GM18867 (cell line): ENCODE results near the gene SOX8.

Experiments
- ATAC-seq: cut with Tn5 transposase; IDR thresholded peaks from one replicate; pipeline ENCODE4 v1.9.1; 2021; ENCODE audit warnings: mild to moderate bottlenecking, moderate library complexity; ENCODE audit not compliant: unreplicated experiment

The SOX8 gene

DNA sequence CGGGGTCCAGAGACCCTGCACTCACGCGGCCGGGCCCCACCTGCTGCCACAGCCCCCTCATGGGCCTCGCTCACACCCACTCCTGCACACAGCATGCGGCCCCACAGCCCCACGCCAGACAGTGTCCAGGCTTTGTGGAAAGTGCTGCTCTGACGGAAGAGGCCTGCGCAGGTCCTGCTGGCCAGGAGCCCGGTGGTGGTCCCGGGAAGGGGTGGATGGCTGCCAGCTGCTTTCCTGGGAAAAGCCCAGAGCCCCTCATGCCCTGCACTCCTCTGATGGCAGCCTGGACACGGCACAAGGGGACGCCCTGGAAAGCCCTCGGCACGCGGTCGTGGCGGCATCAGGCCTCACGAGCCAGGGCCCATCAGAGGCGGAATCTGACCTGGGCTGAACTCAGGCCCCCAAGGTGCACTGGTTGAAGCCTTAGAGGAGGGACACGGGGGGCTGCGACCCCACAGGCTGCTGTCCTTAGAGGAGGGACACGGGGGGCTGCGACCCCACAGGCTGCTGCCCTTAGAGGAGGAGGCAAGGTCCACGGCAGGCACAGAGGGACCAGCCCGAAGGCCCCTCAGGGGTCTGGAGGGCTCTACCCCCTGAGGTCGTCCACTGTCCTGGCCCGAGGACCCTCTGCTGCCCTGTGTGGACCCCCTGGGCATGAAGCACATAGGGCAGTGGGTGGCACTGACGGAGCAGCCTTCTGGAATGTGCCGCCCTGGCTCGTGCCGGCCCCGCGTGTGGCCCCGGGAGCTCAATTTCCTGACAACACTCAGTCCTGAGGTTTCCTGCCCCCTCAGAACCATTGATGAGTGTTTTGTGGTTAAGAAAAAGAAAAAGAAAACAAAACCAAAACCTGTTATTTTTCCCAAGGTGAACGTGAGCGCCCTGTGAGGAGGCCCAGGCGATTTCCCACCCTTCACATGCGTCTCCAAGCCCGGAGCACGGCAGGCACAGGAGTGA lies 22.1 kb downstream of the SOX8 start:
- no peak for ATAC-seq

DNA sequence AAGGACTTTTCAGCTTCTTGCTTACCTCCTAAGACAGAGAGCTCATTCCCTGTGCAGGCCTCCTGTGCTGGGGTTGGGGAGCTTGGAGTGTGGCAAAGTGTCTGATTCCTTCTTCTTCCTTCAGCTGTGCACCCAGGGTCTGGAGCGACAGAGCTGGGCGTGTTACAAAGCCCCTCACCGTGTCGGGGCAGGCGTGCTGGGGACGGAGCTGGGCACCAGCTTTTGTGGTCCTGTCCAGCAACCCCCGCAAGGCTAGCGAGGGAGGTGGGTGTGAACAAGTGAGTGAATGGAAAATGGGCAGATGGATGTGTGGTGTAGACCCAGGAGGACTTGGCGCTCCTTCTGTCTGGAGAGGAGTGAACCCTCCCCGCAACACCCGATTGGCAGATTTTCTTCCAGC lies 23.7 kb downstream of the SOX8 start:
- ATAC-seq = no peak

DNA sequence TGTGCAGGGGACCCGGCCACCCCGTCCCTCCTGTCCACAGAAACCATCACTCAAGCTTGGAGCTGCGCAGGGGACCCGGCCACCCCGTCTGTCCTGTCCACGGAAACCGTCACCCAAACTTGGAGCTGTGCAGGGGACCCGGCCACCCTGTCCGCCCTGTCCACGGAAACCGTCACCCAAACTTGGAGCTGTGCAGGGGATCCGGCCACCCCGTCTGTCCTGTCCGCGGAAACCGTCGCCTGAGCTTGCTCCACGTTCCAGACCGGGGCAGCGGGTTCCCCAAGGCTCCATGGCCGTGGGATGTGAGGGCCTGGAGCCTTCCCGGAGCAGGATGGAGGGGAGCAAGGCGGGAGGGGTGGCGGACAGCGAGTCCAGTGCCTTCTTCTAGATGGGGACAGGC lies 25.2 kb downstream of the SOX8 start:
- ATAC-seq = no peak

DNA sequence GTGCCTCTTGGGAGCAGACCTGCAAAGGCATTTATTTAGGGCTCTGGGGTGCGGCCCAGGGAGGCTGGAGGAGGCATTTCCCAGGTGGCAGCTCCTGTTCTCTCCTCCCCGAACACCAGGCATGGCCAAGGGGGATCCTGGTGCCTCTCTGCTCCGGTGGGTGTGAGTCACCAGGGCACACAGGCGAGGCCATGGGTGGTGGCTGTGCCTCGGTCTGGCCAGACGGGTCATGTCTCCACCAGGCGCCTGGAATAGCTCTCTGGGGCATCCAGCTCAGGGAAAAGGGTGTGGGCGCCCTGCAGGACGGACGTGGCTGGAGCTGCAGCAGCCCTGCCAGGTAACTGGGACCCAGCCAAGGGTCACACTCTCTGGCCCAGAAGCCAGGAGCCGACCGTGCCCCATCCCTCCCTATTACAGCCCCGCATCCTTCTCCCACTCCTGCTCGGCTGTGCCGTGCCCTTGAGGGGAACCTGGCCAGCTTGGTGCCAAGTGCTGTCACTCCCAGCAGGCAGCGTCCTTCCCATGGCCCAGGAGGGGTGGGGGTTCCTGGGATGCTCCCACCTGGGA lies 25.8 kb downstream of the SOX8 start:
- no peak for ATAC-seq

DNA sequence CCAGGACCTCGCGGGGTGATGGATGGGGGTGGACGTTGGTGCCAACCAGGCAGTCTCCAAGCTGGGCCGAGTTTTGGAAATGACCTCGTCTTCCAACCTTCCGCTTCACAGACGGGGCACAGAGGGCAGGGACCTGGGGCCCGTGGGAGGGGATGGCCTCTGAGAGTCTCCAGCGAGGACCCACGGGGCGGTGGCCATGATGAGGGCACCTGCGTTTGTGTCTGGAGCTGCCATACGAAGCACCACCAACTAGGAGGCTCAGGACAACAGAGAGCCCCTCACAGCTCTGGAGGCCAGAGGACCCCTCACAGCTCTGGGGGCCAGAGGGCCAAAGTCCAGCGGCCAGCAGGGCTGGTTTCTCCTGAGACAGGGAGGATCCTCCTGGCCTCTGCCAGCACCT lies 26.5 kb downstream of the SOX8 start:
- ATAC-seq = no peak

DNA sequence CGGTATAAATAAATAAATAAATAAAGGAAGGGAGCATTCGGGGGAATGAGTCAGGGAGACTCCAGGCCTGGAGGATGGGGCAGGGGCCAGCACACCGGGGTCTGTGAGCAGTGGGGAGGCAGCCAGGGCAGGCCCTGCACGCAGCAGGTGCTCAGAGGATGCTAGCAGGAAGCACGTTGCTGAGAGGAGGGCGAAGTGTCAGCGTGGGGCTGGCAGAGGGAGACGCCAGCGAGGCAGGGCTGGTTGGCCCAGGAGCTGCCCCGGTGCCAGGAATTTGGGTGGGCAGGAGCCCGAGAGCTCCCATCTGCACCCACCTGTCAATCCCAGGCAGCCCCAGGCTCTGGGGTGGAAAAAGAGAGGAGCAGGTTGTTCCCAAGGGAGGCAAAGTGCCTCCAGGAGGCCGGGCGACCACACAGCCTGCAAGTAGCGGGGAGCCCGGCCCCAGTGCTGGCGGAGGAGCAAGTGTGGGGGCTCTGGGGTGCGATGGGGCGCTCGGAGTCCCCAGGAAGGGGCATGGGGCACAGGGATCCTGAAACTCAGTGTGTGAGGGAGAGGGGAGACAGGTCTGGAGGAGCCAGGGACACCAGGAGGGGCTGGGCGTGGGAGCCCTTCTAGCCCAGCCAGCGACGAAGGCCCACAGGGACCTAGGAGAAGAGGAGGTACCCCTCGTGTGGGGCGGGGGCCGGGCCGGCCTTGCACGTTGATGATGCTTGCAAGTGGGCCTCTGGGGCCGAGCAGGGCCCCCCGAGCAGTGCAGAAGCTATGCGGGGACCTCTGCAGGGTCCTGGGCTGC lies 28.0 kb downstream of the SOX8 start:
- no peak for ATAC-seq

DNA sequence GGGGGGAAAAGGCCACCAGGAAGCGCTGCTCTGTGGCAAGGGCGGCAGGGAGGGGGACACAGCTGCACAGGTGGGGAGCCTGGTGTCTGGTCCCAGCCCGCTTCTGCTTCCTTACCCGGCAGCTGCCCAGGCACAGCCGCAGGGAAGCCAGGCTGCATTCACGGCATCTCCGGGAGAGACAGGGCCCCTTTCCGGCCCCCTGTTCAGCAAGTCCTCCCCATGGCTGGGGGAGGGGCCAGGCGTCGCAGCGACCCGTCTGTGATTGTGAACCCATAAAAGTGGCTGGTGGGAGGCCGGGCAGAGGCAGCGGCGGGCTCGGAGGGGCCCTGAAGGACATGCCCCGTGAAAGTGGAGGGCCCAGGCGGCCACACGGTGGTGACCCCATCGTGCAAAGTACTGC lies 28.7 kb downstream of the SOX8 start:
- ATAC-seq = no peak

DNA sequence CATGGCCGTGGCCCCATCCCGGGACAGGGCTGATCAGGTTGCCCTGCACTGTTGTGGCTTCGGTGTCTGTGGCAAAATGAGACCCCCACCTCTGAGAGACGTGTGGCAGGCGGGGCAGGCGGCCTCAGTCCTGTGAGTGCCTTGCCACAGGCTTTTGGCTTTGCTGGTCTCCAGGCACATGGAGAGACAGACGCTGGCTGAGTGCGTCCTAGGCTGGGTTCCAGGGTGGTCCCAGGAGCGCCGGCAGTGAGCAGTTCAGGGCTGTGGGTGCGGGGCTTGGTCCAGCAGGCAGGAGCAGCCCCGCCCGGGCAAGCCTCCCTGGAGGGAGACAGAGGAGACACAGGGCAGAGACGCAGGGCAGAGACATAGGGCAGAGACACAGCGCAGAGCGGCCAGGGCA lies 29.2 kb downstream of the SOX8 start:
- ATAC-seq = no peak

DNA sequence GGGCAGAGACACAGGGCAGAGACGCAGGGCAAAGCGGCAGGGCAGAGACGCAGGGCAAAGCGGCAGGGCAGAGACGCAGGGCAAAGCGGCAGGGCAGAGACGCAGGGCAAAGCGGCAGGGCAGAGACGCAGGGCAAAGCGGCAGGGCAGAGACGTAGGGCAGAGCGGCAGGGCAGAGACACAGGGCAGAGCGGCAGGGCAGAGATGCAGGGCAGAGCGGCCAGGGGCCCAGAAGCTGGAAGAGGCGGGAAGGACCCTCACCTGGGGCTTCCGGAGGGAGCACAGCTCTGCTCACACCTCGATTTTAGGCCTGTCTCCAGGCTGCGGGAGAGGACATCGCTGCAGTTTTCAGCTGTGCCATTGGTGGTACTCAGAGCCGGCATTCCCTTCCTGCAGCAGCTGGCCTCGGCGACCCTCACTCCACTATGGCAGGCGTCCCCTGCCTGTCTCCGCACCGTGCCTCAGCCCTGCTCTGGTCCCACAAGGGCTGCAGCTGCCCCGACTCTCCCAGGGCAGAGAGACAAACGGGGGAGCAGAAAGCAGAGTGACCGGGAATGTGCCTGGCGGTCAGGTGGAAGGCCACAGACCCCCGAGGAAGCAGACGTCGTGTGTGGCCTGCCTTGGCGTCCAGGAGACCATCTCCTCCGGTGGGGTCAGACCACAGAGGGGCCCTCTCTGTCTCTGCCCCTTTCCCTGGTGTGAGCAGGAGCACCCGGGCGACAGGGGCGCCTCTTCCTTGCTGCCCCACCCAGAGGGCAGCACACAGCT lies 29.9 kb downstream of the SOX8 start:
- ATAC-seq = no peak

DNA sequence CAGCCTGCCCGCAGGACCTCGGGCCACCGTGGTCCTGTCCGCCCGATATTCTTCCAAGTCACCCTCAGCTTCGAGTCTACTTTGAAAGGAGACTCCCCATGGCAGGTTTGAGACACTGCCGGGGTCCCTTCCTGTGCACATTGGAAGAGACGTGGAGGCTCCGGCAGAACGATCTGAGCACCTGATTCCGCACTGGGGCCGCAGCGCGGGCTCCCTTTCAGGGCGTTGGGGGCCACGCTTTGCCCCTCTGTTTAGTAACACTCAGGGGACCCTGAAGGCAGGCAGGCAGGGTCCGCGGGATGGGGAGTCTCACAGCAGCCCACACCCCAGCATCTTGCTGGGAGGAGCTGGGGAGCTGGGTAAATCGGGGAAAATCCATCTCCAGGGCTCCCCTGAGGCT lies 30.6 kb downstream of the SOX8 start:
- no peak for ATAC-seq

DNA sequence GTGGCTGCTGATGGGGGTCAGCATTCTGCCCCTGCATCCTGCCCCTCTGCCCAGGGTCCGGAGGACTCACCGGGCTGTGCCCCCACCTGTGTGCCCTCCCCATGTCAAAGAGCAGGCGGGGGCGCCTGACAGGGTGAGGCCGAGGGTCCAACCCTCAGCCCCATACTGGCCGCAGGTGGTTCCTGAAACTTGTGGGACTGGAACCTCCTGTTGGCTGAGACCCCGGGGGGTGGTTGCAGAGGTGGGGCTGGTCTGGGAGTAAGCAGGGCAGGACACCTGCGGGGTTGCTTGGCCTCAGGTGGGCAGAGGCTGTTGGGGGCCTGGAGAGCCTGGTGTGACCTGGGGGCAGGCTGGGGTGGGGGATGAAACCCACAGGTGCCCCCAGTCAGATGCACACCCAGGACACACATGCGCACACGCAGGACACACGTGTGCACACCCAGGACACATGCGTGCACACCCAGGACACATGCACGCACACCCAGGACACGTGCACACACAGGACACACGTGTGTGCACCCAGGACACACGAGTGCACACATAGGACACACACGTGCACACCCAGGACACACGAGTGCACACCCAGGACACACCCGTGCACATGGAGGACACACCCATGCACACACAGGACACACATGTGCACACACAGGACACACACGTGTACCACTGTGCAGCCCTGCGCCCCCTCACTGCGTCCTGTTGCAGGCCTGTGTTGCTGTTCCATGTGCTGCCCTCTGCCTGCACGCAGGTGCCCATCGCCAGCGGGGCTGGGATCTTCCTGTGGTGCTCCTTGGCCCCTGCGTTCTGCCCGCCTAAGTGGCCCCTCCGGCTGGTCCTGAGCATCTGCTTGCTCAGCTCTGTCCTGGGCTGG lies 31.4 kb downstream of the SOX8 start:
- ATAC-seq = no peak

DNA sequence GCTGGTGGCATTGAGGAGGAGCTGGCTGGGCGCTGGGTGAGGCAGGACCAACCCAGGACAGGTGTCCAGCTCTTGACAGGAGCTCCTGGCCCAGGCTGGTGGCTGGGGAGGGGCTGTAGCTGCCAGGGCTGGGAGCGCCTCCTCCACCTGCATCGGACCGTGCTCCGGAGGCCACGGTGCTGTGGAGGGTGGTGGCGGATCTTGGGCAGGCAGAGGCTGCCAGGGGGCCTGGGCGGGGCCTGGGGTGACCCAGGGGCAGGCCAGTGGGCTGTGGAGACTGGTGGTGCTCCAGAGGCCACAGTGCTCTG lies 32.0 kb downstream of the SOX8 start:
- ATAC-seq = no peak

DNA sequence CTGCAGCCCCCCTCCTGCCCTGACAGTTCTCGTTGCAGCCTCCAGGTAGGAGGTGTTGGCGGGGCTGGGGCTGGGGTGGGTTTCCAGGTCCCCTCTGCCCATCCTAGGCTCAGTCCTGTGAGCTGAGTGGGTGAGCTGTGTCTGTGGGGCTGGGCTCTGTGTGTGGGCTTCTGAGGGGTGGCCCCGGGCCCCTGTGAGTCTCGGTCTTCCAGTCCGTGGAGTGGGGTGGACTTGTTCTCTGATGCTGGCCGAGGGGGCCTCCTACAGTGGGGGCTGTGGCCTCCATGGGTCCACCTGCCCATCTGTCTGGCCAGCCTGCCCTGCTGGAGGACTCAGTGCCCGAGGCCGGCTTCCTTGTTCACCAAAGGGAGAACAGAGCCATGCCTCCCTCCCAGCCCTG lies 32.7 kb downstream of the SOX8 start:
- no peak for ATAC-seq

DNA sequence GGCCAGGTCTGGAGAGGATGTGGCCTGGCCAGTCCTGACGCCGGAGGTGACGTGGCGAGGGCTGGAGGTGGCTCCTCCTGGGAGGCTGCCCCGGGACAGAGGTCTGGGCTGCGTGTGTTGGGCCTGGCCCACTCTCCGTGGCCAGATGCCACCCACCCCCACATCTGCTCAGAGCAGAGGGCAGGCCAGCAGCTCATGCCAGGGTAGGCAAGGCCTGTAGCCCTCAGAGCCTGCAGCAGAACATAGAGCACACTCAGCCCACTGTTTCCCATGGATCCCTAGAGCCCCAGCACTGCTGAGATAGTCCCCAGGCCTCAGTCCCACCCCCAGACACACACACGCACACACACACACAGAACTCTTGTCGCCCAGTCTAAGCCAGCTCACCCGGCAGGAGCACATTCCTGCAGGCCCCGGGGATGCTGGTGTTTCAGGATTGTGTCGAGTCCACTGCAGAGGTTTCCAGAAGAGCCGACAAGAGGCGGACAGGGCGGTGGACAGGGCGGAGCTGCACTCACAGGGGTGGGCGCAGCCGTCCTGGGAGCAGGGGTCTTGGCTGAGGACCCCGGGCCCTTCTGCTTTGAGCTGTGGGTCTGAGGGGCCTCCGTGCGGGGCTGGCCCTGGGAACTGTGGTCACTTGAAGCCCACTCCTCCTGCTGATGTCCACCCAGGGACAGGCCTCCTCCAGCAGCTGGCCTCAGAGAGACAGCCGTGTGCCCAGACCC lies 33.4 kb downstream of the SOX8 start:
- ATAC-seq = no peak

DNA sequence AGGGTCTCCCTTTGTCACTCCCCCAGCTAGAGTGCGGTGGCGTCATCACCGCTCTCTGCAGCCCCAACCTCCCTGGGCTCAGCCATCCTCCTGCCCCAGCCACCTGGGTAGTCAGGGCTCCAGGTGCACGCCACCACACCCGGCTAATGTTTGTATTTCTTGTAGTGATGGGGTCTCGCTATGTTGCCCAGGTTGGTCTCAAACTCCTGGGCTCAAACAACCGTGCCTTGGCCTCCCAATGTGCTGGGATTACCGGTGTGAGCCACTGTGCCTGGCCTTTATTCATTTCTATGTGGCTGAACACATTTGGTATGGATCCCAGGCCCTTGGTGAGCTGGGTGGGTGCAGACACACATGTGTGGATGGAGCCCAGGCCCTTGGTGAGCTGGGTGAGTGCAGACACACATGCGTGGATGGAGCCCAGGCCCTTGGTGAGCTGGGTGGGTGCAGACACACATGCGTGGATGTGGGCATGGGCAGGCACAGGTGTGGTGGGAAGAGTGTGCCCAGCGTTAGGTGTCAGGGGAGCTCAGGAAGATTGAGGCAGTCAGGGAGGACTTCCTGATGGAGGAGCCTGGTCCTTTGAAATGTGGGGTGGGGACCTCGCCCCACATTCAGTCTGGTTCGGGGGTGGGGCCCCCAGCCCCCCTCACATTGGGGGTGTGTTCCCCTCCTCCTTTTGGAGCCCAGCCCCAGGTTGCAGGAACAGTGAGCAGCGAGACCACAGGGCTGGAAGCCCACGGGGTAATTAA lies 37.1 kb downstream of the SOX8 start:
- no peak for ATAC-seq

DNA sequence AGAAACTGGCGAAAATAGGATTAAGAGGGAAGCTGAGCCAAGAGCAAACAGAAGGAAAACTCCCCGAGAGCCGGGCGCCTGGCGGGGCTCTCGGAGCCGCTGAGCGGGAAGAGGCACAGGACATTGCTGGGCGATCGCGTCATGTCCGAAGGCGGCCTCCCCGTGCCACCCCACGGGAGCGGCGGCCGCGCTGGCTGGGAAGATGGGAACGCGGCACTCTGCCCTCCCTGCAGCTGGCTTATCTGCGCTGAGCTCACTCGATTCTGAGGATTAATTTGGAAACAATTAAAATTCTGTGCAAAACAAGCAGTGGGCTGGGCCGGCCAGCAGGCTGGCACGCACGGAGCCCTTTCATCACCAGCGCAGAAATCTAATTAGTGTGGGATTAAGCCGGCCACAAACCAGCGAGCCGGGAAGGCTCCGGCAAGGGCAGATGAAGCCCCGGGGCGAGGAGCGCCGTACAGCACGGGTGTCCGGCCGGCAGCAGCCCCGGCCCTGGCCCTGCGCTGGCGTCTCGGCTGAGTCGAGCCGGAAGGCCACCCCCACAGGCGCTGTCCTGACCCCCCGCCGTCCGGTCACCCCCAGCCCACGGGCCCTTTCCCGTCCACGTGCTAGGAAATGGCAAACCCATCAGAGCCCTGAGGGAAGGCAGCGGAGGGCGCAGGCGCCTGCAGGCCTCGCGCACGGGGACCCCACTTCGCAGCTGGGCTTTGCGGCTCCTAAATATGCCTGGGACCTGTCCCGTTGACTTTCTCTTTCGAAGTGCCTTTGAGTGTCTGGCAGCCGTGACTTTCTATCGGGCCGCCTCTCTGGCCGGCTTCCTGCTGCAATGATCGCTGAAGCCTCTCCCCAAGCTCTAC lies 37.9 kb downstream of the SOX8 start:
- ATAC-seq = no peak

DNA sequence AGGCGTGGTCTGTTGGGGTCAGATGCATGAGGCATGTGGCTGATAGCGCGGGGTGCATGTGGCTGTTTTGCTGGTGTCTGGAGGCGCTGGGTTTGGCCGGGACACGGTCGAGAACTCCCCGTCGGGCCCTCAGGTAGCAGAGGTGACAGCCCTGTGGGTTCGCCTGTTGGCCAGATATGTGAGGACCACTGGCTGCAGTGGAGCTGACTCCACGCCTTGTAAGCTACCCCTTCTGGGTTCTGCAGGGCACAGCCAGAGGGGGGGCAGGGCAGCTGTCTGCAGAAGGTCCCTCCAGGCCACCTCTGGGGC lies 38.5 kb downstream of the SOX8 start:
- ATAC-seq = no peak

DNA sequence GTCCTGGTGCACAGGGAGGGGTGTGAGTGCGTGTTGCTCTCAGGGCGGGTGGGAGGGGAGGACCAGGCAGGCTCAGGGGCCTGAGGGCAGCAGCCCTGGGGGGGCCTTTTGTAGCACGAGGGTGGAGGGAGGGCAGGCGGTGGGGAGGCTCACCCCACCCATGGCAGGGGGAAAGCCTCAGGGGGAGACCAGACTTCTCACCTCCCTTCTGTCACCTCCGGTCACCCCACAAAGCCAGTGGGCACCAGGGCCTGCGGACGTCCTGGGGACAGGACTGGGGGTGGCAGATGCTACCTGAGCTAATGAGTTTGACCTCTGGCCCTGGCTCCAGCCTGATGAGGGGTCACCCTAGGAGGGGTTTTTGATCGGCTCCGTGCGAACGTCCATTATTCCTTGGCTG lies 39.0 kb downstream of the SOX8 start:
- ATAC-seq = no peak
